ENCODE data around the gene FAM32A.
A peak's percentile ranks its signal among the peaks of the same experiment; 100 is the strongest.

Gene FAM32A

DNA sequence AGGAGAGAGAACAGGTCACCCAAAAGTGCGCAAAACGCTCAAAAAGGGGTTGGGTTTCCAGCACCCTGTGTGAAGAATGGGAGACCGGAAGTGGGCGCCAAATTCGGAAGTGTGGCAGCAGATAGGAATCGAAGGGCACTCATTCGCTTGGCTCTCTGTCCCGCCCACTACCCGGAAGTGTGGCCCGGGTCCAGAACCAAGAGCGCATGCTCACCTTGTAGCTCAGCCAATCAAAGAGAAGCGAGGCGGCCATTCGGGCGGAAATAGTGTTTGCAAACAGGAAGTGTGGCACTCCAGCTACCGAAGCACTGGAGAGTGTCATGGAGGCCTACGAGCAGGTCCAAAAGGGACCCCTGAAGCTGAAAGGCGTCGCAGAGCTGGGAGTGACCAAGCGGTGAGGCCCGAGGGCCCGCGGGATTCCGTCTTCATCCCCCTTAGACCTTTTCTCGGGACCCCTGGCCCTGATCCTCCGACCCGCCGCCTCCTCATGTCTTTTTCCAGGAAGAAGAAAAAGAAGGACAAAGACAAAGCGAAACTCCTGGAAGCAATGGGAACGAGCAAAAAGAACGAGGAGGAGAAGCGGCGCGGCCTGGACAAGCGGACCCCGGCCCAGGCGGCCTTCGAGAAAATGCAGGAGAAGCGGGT, at the start of gene FAM32A:
FAM32A (plus strand) TSS at position 288 of the 645 bp plus-strand sequence; CDS start at position 321, 33 bp downstream.
- peak; percentile 100 for DNase-seq

DNA sequence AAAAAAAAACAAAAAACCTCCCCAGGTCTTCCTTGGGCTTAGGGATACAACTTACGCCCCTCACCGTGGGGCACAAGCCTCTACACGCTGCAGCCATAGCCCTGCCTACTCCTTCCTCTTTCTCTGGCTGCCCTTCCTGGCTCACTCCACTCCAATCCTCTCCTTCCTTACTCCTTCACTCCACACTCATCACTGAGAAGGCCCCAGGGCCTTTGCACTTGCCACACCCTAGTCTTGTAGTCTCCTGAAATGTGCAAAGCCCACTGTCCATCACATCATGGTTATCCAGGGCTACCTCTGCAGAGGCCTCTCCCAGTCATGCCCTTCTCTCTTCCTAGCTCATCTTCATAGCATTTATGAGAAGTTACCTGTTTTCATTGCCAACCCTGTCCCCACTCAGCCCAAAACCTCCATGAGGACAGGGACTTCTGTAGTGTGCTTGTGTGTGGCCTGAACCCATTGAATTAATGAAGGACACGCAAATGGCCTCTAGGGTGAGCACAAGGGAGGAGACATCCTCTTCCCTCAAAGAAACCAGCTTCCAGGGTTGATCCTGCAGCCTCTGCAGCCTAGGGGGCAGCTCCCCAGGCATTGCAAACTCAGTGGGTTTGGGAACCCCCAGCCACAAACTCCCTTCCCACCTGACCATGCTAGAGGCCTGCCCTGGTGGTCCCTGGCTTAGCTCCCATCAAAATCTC, 49.6 kb upstream of the FAM32A start:
- no peak for DNase-seq

GRCh38 chr19:16136185-16136999, 48.8 kb upstream of the FAM32A start:
- DNase-seq: no peak

DNA sequence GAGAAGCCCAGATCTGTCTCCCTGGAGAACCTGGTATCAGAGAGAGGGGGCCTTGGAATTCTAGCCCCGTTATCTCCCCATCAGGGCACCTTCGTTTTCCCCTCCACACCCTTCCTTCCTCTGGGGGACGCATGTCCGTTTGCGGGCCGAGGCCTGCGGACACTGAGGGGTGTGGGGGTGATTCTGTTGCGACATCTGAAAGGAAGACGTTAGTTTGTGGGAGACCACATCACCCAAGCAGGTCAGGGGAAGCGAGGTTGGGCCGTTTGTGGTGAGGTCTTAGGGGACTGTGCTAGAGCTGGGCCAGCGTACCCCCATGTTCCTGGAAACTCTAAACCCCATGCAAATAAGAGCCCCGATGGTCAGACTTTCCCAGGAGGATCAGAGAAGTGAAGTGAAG, 45.5 kb upstream of the FAM32A start:
- no peak for DNase-seq

GRCh38 chr19:16141043-16141442, 44.2 kb upstream of the FAM32A start:
- no peak for DNase-seq

DNA sequence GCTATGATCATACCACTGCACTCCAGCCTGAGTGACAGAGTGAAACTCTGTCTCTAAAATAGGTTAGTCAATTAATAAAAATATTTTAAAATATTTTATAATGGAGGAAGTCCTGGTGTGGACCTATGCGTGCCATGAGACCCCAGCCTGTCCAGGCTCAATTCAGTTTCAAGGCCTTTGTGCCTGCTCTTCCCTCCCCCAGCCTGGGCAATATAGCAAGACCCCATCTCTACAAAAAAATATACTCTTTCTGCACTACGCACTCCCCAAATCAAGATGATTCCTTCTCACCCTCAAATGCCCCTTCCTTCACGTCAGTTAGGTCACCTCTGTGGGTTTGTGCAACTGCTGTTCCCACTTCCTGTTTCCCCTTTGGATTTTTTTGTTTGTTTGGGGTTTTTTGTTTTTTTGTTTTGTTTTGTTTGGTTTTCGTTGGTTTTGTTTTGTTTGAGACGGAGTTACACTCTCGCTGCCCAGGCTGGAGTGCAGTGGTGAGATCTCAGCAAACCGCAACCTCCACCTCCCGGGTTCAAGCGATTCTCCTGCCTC, 43.1 kb upstream of the FAM32A start:
- no peak for DNase-seq

DNA sequence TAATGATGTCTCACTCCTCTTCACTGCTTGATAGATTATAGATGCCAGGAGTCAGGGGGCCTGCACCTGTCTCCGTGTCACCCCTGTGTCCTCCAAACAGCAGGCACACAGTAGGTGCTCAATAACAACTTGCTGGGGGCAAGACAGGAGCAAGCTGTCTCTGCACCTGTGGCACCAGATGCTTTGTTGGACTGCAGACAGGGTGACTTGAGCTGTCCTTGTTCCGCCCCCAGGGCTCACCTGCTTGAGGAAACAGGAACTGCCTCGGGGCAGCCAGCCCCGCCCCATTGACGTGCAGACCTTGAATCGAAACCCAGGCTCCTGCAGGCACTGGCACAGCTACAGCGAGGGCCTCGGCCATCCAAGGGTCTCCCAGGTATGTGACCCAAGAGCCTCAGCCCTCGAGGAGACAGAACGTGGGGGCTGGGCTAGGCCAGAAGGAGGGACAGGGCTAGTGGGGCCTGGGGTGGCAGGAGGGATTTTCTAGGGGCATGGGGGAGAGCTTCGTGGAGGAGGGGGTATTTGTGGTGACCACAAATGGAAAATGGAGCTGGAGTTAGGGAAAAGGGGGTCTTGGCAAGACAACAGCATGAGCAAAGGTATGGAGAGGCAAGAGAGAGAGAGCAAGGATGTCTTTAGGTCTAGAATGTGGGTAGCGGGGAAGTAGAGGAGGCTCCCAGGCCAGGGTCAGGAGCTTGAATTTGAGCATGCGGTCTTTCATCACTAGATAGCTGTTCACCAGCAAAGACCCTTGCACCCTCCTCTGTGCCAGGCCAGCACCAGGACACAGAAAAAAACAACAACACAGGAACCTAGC, 41.6 kb upstream of the FAM32A start, which contains the start of gene HSH2D:
HSH2D (plus strand) TSS at position 287 of the 817 bp plus-strand sequence. CDS start 5,066 bp downstream, outside the sequence.
- peak; percentile 83 for DNase-seq

- DNase-seq: no peak
These were observed 41.0 kb upstream of the FAM32A start for GRCh38 chr19:16144216-16144581.

GRCh38 chr19:16146112-16146511, 39.1 kb upstream of the FAM32A start:
- no peak for DNase-seq

DNA sequence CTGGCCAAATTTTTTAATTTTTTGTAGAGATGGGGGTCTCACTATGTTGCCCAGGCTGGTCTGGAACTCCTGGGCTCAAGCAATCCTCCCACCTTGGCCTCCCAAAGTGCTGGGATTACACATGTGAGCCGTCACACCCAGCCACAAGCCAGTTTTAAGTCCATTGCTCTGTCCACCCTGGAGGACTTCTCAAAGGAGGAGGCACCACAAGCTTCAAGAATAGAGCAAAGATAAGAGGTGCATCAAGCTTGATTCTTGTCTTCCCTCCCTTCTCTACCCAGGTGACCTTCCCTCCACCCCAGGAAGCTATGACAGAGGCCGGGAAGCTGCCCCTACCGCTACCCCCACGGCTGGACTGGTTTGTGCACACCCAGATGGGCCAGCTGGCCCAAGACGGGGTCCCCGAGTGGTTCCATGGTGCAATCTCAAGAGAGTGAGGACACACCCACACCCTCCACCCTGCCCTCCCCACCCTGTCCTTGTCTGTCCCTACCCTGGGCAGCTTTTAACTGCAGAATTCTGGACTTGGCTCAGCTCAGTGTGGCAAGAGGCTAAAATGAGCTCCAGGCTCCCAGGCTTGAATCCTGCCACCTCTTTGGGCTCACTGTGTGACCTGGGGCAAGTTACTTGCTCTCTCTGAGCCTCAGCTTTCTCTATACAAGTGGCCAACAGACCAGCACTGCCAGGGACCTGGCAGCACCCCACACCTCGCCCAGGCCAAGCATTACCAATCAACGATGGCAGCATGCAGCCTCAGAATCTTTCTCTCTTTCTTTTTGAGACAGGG, 36.6 kb upstream of the FAM32A start:
- DNase-seq: no peak

GRCh38 chr19:16153582-16154336, 31.5 kb upstream of the FAM32A start:
- DNase-seq: no peak

- DNase-seq: no peak
These were observed 30.7 kb upstream of the FAM32A start for GRCh38 chr19:16154557-16154956.

DNA sequence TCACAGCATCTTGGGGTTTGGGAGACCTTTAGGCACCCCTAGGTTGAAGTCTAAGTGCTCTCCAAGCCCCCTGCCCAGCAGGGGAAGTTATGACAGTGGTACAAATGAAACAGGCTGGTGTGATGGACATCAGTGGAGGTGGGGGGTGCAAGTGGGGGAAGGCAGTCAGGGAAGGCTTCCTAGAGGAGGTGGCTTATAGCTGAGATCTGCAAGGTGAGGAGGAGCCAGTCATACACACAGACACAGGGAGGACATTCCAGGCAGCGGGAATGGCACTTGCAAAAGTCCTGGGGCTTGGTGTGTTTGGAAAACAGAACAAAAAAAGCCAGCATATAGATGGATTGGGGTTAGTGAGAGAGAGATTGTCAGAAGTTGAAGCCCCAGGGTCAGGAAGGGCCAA, 30.1 kb upstream of the FAM32A start:
- no peak for DNase-seq

GRCh38 chr19:16156904-16157303, 28.3 kb upstream of the FAM32A start:
- DNase-seq: no peak

DNA sequence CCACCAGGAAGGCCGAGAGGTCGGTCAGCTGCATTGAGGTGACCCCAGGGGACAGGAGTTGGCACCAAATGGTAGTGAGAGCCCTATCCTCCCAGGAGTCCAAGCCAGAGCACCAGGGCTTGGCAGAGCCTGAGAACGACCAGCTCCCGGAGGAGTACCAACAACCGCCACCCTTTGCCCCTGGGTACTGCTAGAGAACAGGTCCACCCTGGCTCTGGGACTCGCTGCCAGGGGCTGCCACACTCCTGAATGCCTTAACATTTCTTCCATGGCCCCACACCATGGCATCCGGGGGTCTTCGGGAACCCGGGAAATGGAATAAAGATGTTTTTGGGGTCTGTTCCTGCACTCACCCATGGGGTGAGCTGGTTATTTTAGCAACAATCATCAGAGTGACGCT, 27.6 kb upstream of the FAM32A start:
- DNase-seq: no peak

DNA sequence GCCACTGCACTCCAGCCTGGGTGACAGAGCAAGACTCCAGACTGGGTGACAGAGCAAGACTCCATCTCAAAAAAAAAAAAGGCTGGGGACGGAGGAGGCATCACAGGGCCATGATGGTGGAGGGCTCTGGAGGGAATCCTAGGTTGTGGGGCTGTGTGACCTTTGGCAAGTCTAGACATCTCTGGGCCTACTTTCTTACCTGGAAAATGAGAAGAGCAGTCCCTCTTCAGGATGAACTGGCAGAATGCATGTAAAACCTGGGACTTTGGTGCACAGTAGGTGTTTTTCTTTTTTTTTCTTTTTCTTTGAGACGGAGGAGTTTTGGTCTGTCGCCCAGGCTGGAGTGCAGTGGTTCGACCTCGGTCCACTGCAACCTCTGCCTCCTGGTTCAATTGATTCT, 25.6 kb upstream of the FAM32A start:
- no peak for DNase-seq

DNA sequence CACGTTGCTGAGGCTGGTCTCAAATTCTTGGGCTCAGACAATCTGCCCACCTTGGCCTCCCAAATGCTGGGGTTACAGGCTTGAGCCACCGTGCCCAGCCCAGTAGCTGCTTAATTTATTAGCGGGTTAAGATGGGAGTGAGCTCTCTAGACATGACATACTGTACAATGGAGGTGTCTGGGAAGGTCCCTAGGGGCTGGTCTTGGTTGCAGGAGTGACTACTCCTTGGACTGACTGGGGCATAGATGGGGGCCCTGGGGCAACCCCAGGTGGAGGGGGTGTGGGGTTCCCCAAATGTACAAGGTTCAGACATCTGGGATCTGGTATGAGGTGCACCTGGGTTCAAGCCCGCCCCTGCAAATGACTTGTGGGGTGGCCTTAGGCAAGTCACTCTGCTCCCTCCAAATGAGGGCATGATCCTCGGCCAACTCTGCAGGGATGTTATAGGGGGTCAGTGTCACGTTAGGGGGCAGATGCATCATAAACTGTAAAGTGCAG, 24.7 kb upstream of the FAM32A start:
- no peak for DNase-seq

GRCh38 chr19:16160943-16161560, 24.2 kb upstream of the FAM32A start:
- DNase-seq: no peak

DNA sequence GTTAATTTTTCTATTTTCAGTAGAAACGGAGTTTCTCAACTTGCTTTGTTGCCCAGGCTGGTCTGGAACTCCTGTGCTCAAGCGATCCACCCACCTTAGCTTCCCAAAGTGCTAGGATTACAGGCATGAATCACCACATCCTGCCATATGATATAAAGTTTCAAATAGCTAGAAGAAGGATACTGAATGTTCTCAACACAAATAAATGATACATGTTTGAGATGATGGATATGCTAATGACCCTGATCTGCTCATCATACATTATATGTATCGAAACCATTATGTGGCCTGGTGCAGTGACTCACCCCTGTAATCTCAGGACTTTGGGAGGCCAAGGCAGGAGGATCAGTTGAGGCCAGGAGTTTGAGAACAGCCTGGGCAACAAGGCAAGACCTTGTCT, 23.4 kb upstream of the FAM32A start:
- no peak for DNase-seq

GRCh38 chr19:16164222-16164890, 20.9 kb upstream of the FAM32A start:
- no peak for DNase-seq
